Fibroblast of mammary gland (primary cell): ENCODE measurements around the gene RINT1.
"Not testable (repeated sequence)": the region's sequence is repeated elsewhere in the genome, so short reads cannot be mapped to it uniquely, and the experiment has no call there.

Experiments used
- DNase-seq: peaks from one replicate; pipeline ENCODE4 v3.0.0-alpha.2; 2010; ENCODE audit warnings: low read depth
- H3K4me3 ChIP-seq: 2 replicates; pipeline ENCODE4 v1.5.1; 2011; ENCODE audit warnings: low read depth, mild to moderate bottlenecking, low read length, moderate library complexity; ENCODE audit not compliant: control insufficient read depth
- CTCF ChIP-seq: conservative IDR thresholded peaks from 2 replicates; pipeline ENCODE4 v1.5.1; 2011; ENCODE audit warnings: low read depth, low read length, inconsistent platforms; ENCODE audit not compliant: control insufficient read depth, insufficient read depth

Gene RINT1

GRCh38 chr7:105497016-105497415 is 35.0 kb upstream of the RINT1 start:
- no peak for DNase-seq
- no peak for TF ChIP-seq CTCF
- H3K4me3 ChIP-seq: no peak overlapping the region

- no peak for DNase-seq
- no peak for TF ChIP-seq CTCF
- H3K4me3 ChIP-seq: no peak overlapping the region
These were observed 29.8 kb upstream of the RINT1 start for GRCh38 chr7:105502173-105502572.

- H3K4me3 ChIP-seq: no peak overlapping the region
- no peak for TF ChIP-seq CTCF
- no peak for DNase-seq
These were observed 19.6 kb upstream of the RINT1 start for GRCh38 chr7:105512415-105512814.

- TF ChIP-seq CTCF: no peak
- DNase-seq: no peak
- H3K4me3 ChIP-seq: no peak overlapping the region
These were observed 19.0 kb upstream of the RINT1 start for GRCh38 chr7:105512926-105513526.

GRCh38 chr7:105515610-105516009 is 16.4 kb upstream of the RINT1 start:
- DNase-seq, H3K4me3 ChIP-seq: not testable (repeated sequence)

GRCh38 chr7:105519353-105519752 is 12.6 kb upstream of the RINT1 start:
- H3K4me3 ChIP-seq: no peak overlapping the region
- no peak for DNase-seq
- no peak for TF ChIP-seq CTCF

- H3K4me3 ChIP-seq: peak overlapping the region; percentile 86
- DNase-seq: not testable (repeated sequence)
These were observed 11.4 kb upstream of the RINT1 start for GRCh38 chr7:105520620-105521019.

GRCh38 chr7:105521027-105521716 is 10.8 kb upstream of the RINT1 start:
- TF ChIP-seq CTCF: no peak
- peak; percentile 45 for DNase-seq

More at GRCh38 chr7:105521027-105521716, 10.8 kb upstream of the RINT1 start:
- peak overlapping the region; percentile 86 for H3K4me3 ChIP-seq
